WTC11 (cell line): Measurements from ENCODE around the gene ZNF485. TPM values are rescaled to one million over a fixed set of nuclear protein-coding genes. Genes with fewer than 3 reads are reported as not detected.

Experiments
- ATAC-seq: fragments of 200-7000 bp; cut with Tn5 transposase; 2 replicates; pipeline ENCODE4 v1.10.0; 2021; ENCODE audit warnings: mild to moderate bottlenecking, moderate library complexity
- CTCF ChIA-PET: fragments of 300-600 bp; sonication (Branson Sonifier 250); formaldehyde crosslinking; loops from one replicate; lab custom pipeline; 2021; ENCODE audit warnings: antibody characterized with exemption; lab: Charles Lee
- POLR2A ChIA-PET: fragments of 350-600 bp; sonication (Branson Sonifier 250); formaldehyde crosslinking; loops from one replicate; lab custom pipeline; 2021; ENCODE audit warnings: antibody characterized with exemption; lab: Charles Lee
- DNase-seq: peaks from one replicate; pipeline ENCODE4 v3.0.0; 2021; ENCODE audit warnings: low spot score
- H3K27ac Mint-ChIP-seq: 2 replicates; pipeline ENCODE4 v1.8.0; 2021; ENCODE audit warnings: mixed read lengths
- H3K27me3 Mint-ChIP-seq: 2 replicates; pipeline ENCODE4 v1.8.0; 2021; ENCODE audit warnings: low read depth, mild to moderate bottlenecking, moderate library complexity, mixed read lengths
- H3K36me3 Mint-ChIP-seq: 2 replicates; pipeline ENCODE4 v1.8.0; 2021; ENCODE audit warnings: mixed read lengths
- H3K4me1 Mint-ChIP-seq: 2 replicates; pipeline ENCODE4 v1.8.0; 2022; ENCODE audit warnings: mixed read lengths
- H3K4me3 Mint-ChIP-seq: 2 replicates; pipeline ENCODE4 v1.8.0; 2021; ENCODE audit warnings: mild to moderate bottlenecking, moderate library complexity, mixed read lengths
- H3K9me3 Mint-ChIP-seq: 2 replicates; pipeline ENCODE4 v1.8.0; 2021; ENCODE audit warnings: mixed read lengths
- ATF1 ChIP-seq: sonication (generic); formaldehyde crosslinking; IDR thresholded peaks from 2 replicates; pipeline ENCODE4 v1.8.1; 2023; ENCODE audit warnings: mild to moderate bottlenecking, moderate library complexity, missing genetic modification reagents
- CTCF ChIP-seq: fragments of 200-600 bp; IDR thresholded peaks from 2 replicates; pipeline ENCODE4 v1.8.0; 2022; ENCODE audit warnings: antibody characterized with exemption
- E2F5 ChIP-seq: sonication (generic); formaldehyde crosslinking; IDR thresholded peaks from 2 replicates; pipeline ENCODE4 v1.8.1; 2022; ENCODE audit warnings: mild to moderate bottlenecking, moderate library complexity, missing genetic modification reagents
- FOXJ3 ChIP-seq: sonication (generic); formaldehyde crosslinking; IDR thresholded peaks from 2 replicates; pipeline ENCODE4 v1.9.0; 2021; ENCODE audit warnings: missing genetic modification reagents, mild to moderate bottlenecking, borderline replicate concordance
- FOXP1 ChIP-seq: sonication (generic); formaldehyde crosslinking; IDR thresholded peaks from 2 replicates; pipeline ENCODE4 v1.8.0; 2022; ENCODE audit warnings: missing genetic modification reagents, mild to moderate bottlenecking, moderate library complexity, borderline replicate concordance
- HMGA2 ChIP-seq: fragments of 250-450 bp; sonication (Bioruptor Pico); IDR thresholded peaks from 2 replicates; pipeline ENCODE4 v1.4.0; 2021; ENCODE audit warnings: mild to moderate bottlenecking, moderate library complexity
- JAZF1 ChIP-seq: fragments of 250-450 bp; sonication (Bioruptor Pico); IDR thresholded peaks from 2 replicates; pipeline ENCODE4 v1.9.0; 2021; ENCODE audit warnings: moderate library complexity, mild to moderate bottlenecking, inconsistent platforms
- MYBL2 ChIP-seq: sonication (generic); formaldehyde crosslinking; IDR thresholded peaks from 2 replicates; pipeline ENCODE4 v1.8.1; 2023; ENCODE audit warnings: mild to moderate bottlenecking, moderate library complexity, missing genetic modification reagents
- NFE2L1 ChIP-seq: sonication (generic); formaldehyde crosslinking; IDR thresholded peaks from 2 replicates; pipeline ENCODE4 v1.8.1; 2023; ENCODE audit warnings: missing genetic modification reagents
- NFYB ChIP-seq: sonication (generic); formaldehyde crosslinking; conservative IDR thresholded peaks from 2 replicates; pipeline ENCODE4 v1.8.0; 2022; ENCODE audit warnings: low read depth, missing genetic modification reagents
- PREB ChIP-seq: sonication (generic); formaldehyde crosslinking; IDR thresholded peaks from 2 replicates; pipeline ENCODE4 v1.8.1; 2022; ENCODE audit warnings: mild to moderate bottlenecking, missing genetic modification reagents, moderate library complexity, borderline replicate concordance
- RELA ChIP-seq: sonication (generic); formaldehyde crosslinking; IDR thresholded peaks from 2 replicates; pipeline ENCODE4 v1.8.1; 2022; ENCODE audit warnings: missing genetic modification reagents, mild to moderate bottlenecking, borderline replicate concordance
- ZNF121 ChIP-seq: sonication (generic); formaldehyde crosslinking; IDR thresholded peaks from 2 replicates; pipeline ENCODE4 v1.8.0; 2023; ENCODE audit warnings: missing genetic modification reagents
- ZNF512 ChIP-seq: sonication (generic); formaldehyde crosslinking; IDR thresholded peaks from 2 replicates; pipeline ENCODE4 v1.8.1; 2022; ENCODE audit warnings: missing genetic modification reagents, borderline replicate concordance
- total RNA-seq: library from RNA; stranded (reverse); gene quantifications from 3 replicates; pipeline ENCODE4 v1.2.3, GENCODE V29; 2021
- TF ChIP-seq, protein P1 (sequence below): fragments of 250-450 bp; sonication (Bioruptor Pico); IDR thresholded peaks from 2 replicates; pipeline ENCODE4 v1.9.0; 2021; ENCODE audit warnings: mild to moderate bottlenecking
- TF ChIP-seq, protein P2 (sequence below): sonication (generic); formaldehyde crosslinking; IDR thresholded peaks from 2 replicates; pipeline ENCODE4 v1.8.0; 2022; ENCODE audit warnings: mild to moderate bottlenecking, missing genetic modification reagents

ZNF485 gene
- total RNA-seq, 1 experiment from 2014 or later = 9.6 TPM

DNA sequence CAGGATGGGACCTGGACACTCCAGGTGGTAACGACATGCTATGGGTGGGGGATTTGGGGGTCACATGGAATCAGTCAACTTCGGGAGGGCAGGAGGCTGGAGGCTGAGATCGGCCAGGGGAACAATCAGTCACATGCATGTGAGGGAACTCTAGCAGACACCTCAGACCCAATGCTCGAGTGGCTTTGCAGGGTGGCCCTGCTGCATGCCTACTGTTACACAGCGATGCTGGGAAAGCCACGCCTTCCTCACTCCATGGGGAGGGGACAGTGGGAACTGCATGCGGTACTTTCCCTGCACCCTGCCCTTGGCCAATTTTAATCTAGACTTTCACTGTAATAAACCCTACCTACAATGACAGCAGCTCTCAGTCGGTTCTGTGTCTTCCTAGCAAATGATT is 49.1 kb downstream of the ZNF485 start:
- Mint-ChIP-seq H3K4me3 (no peak overlapping the region), H3K27me3 (peaks cover 14% of the 10 kb centered on the region), H3K4me1 (peaks cover 14% of the 10 kb centered on the region), H3K27ac (no peak overlapping the region), H3K9me3 (no peaks in the 10 kb centered on the region), H3K36me3 (no peaks in the 10 kb centered on the region)
- CTCF ChIA-PET = no interaction called here
- POLR2A ChIA-PET = interaction anchor here (0.6 kb wide), 1 partner anchor 37 kb away, joined by 4 read pairs; no protein-coding TSS in a partner anchor
- DNase-seq (no peak), ATAC-seq (no peak)
- TF ChIP-seq ZNF121 (CRISPR knock-in tag) = no peak
- TF ChIP-seq, protein P1, sequence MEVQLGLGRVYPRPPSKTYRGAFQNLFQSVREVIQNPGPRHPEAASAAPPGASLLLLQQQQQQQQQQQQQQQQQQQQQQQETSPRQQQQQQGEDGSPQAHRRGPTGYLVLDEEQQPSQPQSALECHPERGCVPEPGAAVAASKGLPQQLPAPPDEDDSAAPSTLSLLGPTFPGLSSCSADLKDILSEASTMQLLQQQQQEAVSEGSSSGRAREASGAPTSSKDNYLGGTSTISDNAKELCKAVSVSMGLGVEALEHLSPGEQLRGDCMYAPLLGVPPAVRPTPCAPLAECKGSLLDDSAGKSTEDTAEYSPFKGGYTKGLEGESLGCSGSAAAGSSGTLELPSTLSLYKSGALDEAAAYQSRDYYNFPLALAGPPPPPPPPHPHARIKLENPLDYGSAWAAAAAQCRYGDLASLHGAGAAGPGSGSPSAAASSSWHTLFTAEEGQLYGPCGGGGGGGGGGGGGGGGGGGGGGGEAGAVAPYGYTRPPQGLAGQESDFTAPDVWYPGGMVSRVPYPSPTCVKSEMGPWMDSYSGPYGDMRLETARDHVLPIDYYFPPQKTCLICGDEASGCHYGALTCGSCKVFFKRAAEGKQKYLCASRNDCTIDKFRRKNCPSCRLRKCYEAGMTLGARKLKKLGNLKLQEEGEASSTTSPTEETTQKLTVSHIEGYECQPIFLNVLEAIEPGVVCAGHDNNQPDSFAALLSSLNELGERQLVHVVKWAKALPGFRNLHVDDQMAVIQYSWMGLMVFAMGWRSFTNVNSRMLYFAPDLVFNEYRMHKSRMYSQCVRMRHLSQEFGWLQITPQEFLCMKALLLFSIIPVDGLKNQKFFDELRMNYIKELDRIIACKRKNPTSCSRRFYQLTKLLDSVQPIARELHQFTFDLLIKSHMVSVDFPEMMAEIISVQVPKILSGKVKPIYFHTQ = no peak
- TF ChIP-seq ZNF512 (CRISPR knock-in tag) = no peak
- TF ChIP-seq, protein P2, sequence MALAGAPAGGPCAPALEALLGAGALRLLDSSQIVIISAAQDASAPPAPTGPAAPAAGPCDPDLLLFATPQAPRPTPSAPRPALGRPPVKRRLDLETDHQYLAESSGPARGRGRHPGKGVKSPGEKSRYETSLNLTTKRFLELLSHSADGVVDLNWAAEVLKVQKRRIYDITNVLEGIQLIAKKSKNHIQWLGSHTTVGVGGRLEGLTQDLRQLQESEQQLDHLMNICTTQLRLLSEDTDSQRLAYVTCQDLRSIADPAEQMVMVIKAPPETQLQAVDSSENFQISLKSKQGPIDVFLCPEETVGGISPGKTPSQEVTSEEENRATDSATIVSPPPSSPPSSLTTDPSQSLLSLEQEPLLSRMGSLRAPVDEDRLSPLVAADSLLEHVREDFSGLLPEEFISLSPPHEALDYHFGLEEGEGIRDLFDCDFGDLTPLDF = no peak
- TF ChIP-seq MYBL2 (CRISPR knock-in tag) = no peak
- TF ChIP-seq PREB (CRISPR knock-in tag) = no peak
- no peak for TF ChIP-seq FOXP1 (CRISPR knock-in tag)
- no peak for TF ChIP-seq NFE2L1 (CRISPR knock-in tag)
- TF ChIP-seq CTCF = no peak
- TF ChIP-seq HMGA2 (CRISPR knock-in tag) = no peak

DNA sequence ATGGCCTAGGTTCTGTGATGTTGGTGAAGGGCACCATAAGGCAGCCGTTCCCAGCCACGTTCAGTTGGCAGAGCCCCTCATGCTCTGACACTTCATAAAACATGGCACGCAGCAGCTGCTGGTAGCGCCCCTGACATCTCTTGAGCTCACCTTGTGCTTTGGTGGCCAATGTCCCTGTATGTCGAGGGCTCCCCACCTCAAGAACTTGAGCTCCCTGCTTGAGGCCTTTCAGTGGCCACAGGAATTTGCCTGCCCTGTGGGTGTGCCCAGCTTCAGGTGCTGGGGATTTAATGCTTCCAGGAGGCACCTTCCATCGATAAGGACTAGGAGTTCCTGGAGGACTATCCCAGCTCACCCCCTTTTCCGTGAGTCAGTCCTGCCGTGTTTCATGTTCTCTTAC is 52.0 kb downstream of the ZNF485 start:
- ChIA-PET CTCF (no interaction called here), POLR2A (no interaction called here)
- no peak for ATAC-seq

More for the DNA sequence above, 52.0 kb downstream of the ZNF485 start:
- peaks cover 7% of the 10 kb centered on the region for H3K4me1 Mint-ChIP-seq
- H3K9me3 Mint-ChIP-seq = peaks cover 6% of the 10 kb centered on the region
- no peaks in the 10 kb centered on the region for H3K36me3 Mint-ChIP-seq
- no peak overlapping the region for H3K4me3 Mint-ChIP-seq
- TF ChIP-seq NFYB (CRISPR knock-in tag) (no peak), FOXJ3 (no peak), RELA (CRISPR knock-in tag) (no peak), ATF1 (CRISPR knock-in tag) (no peak), JAZF1 (CRISPR knock-in tag) (no peak), E2F5 (CRISPR knock-in tag) (no peak)
- no peak overlapping the region for H3K27ac Mint-ChIP-seq
- DNase-seq = no peak
- peaks cover 2% of the 10 kb centered on the region; the same call in 1 of the 2 replicates for H3K27me3 Mint-ChIP-seq
